Colonic mucosa (tissue), 4 donors: ENCODE measurements around the gene DAB2IP. TPM values are rescaled to one million over a fixed set of nuclear protein-coding genes. Genes with fewer than 3 reads are reported as not detected.

Source experiments
- DNase-seq: peaks from one replicate; pipeline ENCODE4 v3.0.0-alpha.2; 2020
- H3K27ac ChIP-seq: fragments of 200-600 bp; one replicate; pipeline ENCODE4 v1.8.0; 2021
- H3K27me3 ChIP-seq: fragments of 200-600 bp; one replicate; pipeline ENCODE4 v1.8.0; 2021
- H3K36me3 ChIP-seq: fragments of 200-600 bp; one replicate; pipeline ENCODE4 v1.8.0; 2021
- H3K4me1 ChIP-seq: fragments of 200-600 bp; one replicate; pipeline ENCODE4 v1.8.0; 2021; ENCODE audit warnings: mild to moderate bottlenecking
- H3K4me3 ChIP-seq: fragments of 200-600 bp; one replicate; pipeline ENCODE4 v1.8.0; 2021
- H3K9ac ChIP-seq, 2 donors: one replicate each; pipeline ENCODE4 v1.7.0; 2013; ENCODE audit warnings: control low read depth in 2 of 2, low read depth in 2 of 2, low read length in 2 of 2
- H3K9me3 ChIP-seq: fragments of 200-600 bp; one replicate; pipeline ENCODE4 v1.8.0; 2021
- CTCF ChIP-seq: fragments of 200-600 bp; IDR thresholded peaks from one replicate; pipeline ENCODE4 v1.8.0; 2022; ENCODE audit warnings: antibody characterized with exemption, mild to moderate bottlenecking
- intact Hi-C: fragments of 100-400 bp; cut with DNase I; formaldehyde crosslinking; loops from one replicate; pipeline ENCODE4 v1.14.1; 2022
- total RNA-seq, 2 donors: library from RNA; stranded (reverse); fragmentation: NEBNext Ultra II Directional in 1 of 2; extraction: Animal tissue kit (Norgen Biotek cat#: 25700) in 1 of 2; gene quantifications; one replicate each; pipeline ENCODE4 v1.2.1, GENCODE V29; 2021
- donor health status: healthy.
- donor health status: DM: no; HTN: no; CAD: no.
- donor health status: DM: no; HTN: no; CAD: no.

DAB2IP gene
- total RNA-seq, 2 donors from 2014 or later = 126 to 130 TPM

- H3K27me3 ChIP-seq = no peaks in the 10 kb centered on the region
- no peaks in the 10 kb centered on the region for H3K36me3 ChIP-seq
- TF ChIP-seq CTCF = peak; percentile 39
- peak overlapping the region; percentile 79 to 92 for H3K9ac ChIP-seq
- peak overlapping the region; percentile 95 for H3K27ac ChIP-seq
- intact Hi-C loops = no loop called here
- H3K9me3 ChIP-seq = no peaks in the 10 kb centered on the region
- DNase-seq = peak; percentile 61
- H3K4me1 ChIP-seq = peaks cover 17% of the 10 kb centered on the region
- no peak overlapping the region for H3K4me3 ChIP-seq
These were observed 83.8 kb downstream of the DAB2IP start for GRCh38 chr9:121735065-121735792.

- H3K27me3 ChIP-seq = no peaks in the 10 kb centered on the region
- H3K4me1 ChIP-seq = peaks cover 17% of the 10 kb centered on the region
- peak; percentile 83 for DNase-seq
- H3K4me3 ChIP-seq = peak overlapping the region; percentile 44
- H3K27ac ChIP-seq = peak overlapping the region; percentile 95
- intact Hi-C loops = no loop called here
- H3K36me3 ChIP-seq = no peaks in the 10 kb centered on the region
- no peak for TF ChIP-seq CTCF
- no peaks in the 10 kb centered on the region for H3K9me3 ChIP-seq
- H3K9ac ChIP-seq = peak overlapping the region; percentile 79 to 94
These were observed 84.6 kb downstream of the DAB2IP start for GRCh38 chr9:121735793-121736770.

GRCh38 chr9:121736934-121737462, 85.6 kb downstream of the DAB2IP start:
- Histone ChIP-seq H3K4me1 (peaks cover 21% of the 10 kb centered on the region), H3K9me3 (no peaks in the 10 kb centered on the region), H3K27me3 (no peaks in the 10 kb centered on the region), H3K27ac (peak overlapping the region; percentile 95), H3K9ac (peak overlapping the region; percentile 80 to 94), H3K4me3 (peak overlapping the region; percentile 44), H3K36me3 (no peaks in the 10 kb centered on the region)
- intact Hi-C loops = no loop called here
- DNase-seq = peak; percentile 94
- TF ChIP-seq CTCF = no peak

- Histone ChIP-seq H3K27ac (peak overlapping the region; percentile 95), H3K4me3 (peak overlapping the region; percentile 44), H3K36me3 (no peaks in the 10 kb centered on the region), H3K9me3 (no peaks in the 10 kb centered on the region), H3K4me1 (peaks cover 21% of the 10 kb centered on the region), H3K9ac (peak overlapping the region; percentile 80 to 94), H3K27me3 (no peaks in the 10 kb centered on the region)
- intact Hi-C loops = no loop called here
- no peak for TF ChIP-seq CTCF
- DNase-seq = no peak
These were observed 86.1 kb downstream of the DAB2IP start for GRCh38 chr9:121737481-121737931.

GRCh38 chr9:121738411-121738810, 87.0 kb downstream of the DAB2IP start:
- no peaks in the 10 kb centered on the region for H3K27me3 ChIP-seq
- H3K4me3 ChIP-seq = peak overlapping the region; percentile 44
- TF ChIP-seq CTCF = no peak
- no peaks in the 10 kb centered on the region for H3K9me3 ChIP-seq
- intact Hi-C loops = no loop called here
- no peaks in the 10 kb centered on the region for H3K36me3 ChIP-seq
- peak overlapping the region; percentile 28 to 94 for H3K9ac ChIP-seq
- no peak for DNase-seq
- H3K4me1 ChIP-seq = peaks cover 21% of the 10 kb centered on the region
- H3K27ac ChIP-seq = peak overlapping the region; percentile 95
